H1 (cell line): ENCODE measurements around the gene GNG12. TPM values are rescaled to one million over a fixed set of nuclear protein-coding genes. Genes with fewer than 3 reads are reported as not detected.

Experiments used
- CTCF ChIA-PET: fragments of 300-600 bp; sonication (Branson Sonifier 250); formaldehyde crosslinking; loops from one replicate; lab custom pipeline; 2021; ENCODE audit not compliant: partially characterized antibody; lab: Charles Lee
- POLR2A ChIA-PET: fragments of 300-600 bp; sonication (Branson Sonifier 250); formaldehyde crosslinking; loops from one replicate; lab custom pipeline; 2021; ENCODE audit warnings: inconsistent platforms; ENCODE audit not compliant: partially characterized antibody; lab: Charles Lee
- DNase-seq, 2 experiments: peaks; one replicate each; pipeline versions ENCODE4 v3.0.0 to v3.0.0-alpha.2; 2010 to 2022; ENCODE audit warnings: low spot score in 2 of 2, low read depth in 1 of 2, mixed read lengths in 1 of 2
- FAIRE-seq: peaks from 2 replicates; lab custom pipeline; 2011; peaks lifted over from hg19 to GRCh38; lab: Jason Lieb, UNC
- H2AFZ ChIP-seq: 2 replicates; pipeline ENCODE4 v1.8.1; 2012; ENCODE audit warnings: low read length, inconsistent platforms
- H2AK5ac ChIP-seq: 2 replicates; pipeline ENCODE4 v1.6.1; 2013; ENCODE audit warnings: low read depth, low read length
- H2BK120ac ChIP-seq: replicated peaks from 2 replicates; pipeline ENCODE3; 2013; ENCODE audit warnings: low read depth, low read length, inconsistent platforms
- H2BK12ac ChIP-seq: 2 replicates; pipeline ENCODE4 v1.6.1; 2013; ENCODE audit warnings: low read depth, low read length
- H2BK15ac ChIP-seq: 2 replicates; pipeline ENCODE4 v1.6.1; 2013; ENCODE audit warnings: low read length
- H2BK20ac ChIP-seq: 2 replicates; pipeline ENCODE4 v1.6.1; 2013; ENCODE audit warnings: low read length
- H2BK5ac ChIP-seq: 2 replicates; pipeline ENCODE4 v1.6.1; 2013; ENCODE audit warnings: low read depth, low read length
- H3K14ac ChIP-seq: 2 replicates; pipeline ENCODE4 v1.6.1; 2013; ENCODE audit warnings: inconsistent platforms; ENCODE audit not compliant: insufficient read length
- H3K18ac ChIP-seq: 2 replicates; pipeline ENCODE4 v1.6.1; 2013; ENCODE audit warnings: low read length; ENCODE audit errors: extremely low read depth
- H3K23ac ChIP-seq: 2 replicates; pipeline ENCODE4 v1.6.1; 2013; ENCODE audit warnings: inconsistent platforms; ENCODE audit not compliant: insufficient read length
- H3K23me2 ChIP-seq: 2 replicates; pipeline ENCODE4 v1.6.1; 2013; ENCODE audit warnings: low read depth, low read length
- H3K27ac ChIP-seq: 2 replicates; pipeline ENCODE4 v1.6.1; 2011; ENCODE audit warnings: low read depth, low read length, inconsistent platforms
- H3K27me3 ChIP-seq, 4 experiments: replicated peaks in 1 of 4; 1 replicate in 1 of 4; 2 replicates in 3 of 4; pipeline versions ENCODE4 v1.6.1 to v1.8.1; 2011 to 2013; ENCODE audit warnings: low read length in 3 of 4, mild to moderate bottlenecking in 3 of 4, inconsistent platforms in 2 of 4, mixed read lengths in 2 of 4, moderate library complexity in 1 of 4; ENCODE audit not compliant: control insufficient read depth in 3 of 4, insufficient read depth in 3 of 4; ENCODE audit errors: extremely low read depth in 1 of 4
- H3K36me3 ChIP-seq, 4 experiments: 2 replicates each; pipeline versions ENCODE4 v1.6.1 to v1.8.1; 2011 to 2013; ENCODE audit warnings: mild to moderate bottlenecking in 4 of 4, low read length in 3 of 4, moderate library complexity in 2 of 4, control low read depth in 1 of 4, inconsistent platforms in 1 of 4; ENCODE audit not compliant: insufficient read depth in 4 of 4, control insufficient read depth in 2 of 4
- H3K4ac ChIP-seq: replicated peaks from 2 replicates; pipeline ENCODE3; 2013; ENCODE audit warnings: low read length, low read depth, mixed read lengths, inconsistent platforms; ENCODE audit not compliant: insufficient read length
- H3K4me1 ChIP-seq, 4 experiments: replicated peaks in 1 of 4; 1 replicate in 1 of 4; 2 replicates in 3 of 4; pipeline versions ENCODE4 v1.6.1 to v1.8.1; 2011 to 2013; ENCODE audit warnings: low read length in 3 of 4, inconsistent platforms in 2 of 4, mixed read lengths in 1 of 4; ENCODE audit not compliant: insufficient read depth in 4 of 4, control insufficient read depth in 3 of 4
- H3K4me2 ChIP-seq, 2 experiments: 2 replicates each; pipeline versions ENCODE4 v1.6.1 to v1.8.1; 2011 to 2013; ENCODE audit warnings: low read depth in 2 of 2, low read length in 2 of 2, control low read depth in 1 of 2, inconsistent platforms in 1 of 2, mild to moderate bottlenecking in 1 of 2; ENCODE audit not compliant: insufficient read depth in 1 of 2
- H3K4me3 ChIP-seq, 4 experiments: fragments of 200-600, 300-600 bp in 1 of 4; sonication (generic), shearing (Covaris generic), sonication (Bioruptor Twin) in 1 of 4; 2 replicates each; pipeline versions ENCODE4 v1.5.1 to v1.8.1; 2011 to 2016; ENCODE audit warnings: low read length in 4 of 4, low read depth in 3 of 4, control low read depth in 2 of 4, inconsistent platforms in 2 of 4, mild to moderate bottlenecking in 2 of 4, mixed read lengths in 1 of 4, moderate library complexity in 1 of 4; ENCODE audit not compliant: insufficient read depth in 2 of 4; ENCODE audit errors: extremely low read depth in 1 of 4
- H3K56ac ChIP-seq: replicated peaks from 2 replicates; pipeline ENCODE3; 2013; ENCODE audit warnings: low read depth, mild to moderate bottlenecking, mixed read lengths, low read length, inconsistent platforms; ENCODE audit not compliant: insufficient read length
- H3K79me1 ChIP-seq: 2 replicates; pipeline ENCODE4 v1.6.1; 2013; ENCODE audit warnings: low read depth, low read length, control low read depth
- H3K79me2 ChIP-seq, 2 experiments: 2 replicates each; pipeline versions ENCODE4 v1.6.1 to v1.8.1; 2012 to 2013; ENCODE audit warnings: low read length in 2 of 2, mild to moderate bottlenecking in 2 of 2, inconsistent platforms in 1 of 2; ENCODE audit not compliant: insufficient read depth in 2 of 2, control insufficient read depth in 1 of 2
- H3K9ac ChIP-seq, 4 experiments: replicated peaks in 1 of 4; 1 replicate in 1 of 4; 2 replicates in 3 of 4; pipeline versions ENCODE4 v1.6.1 to v1.8.1; 2011 to 2013; ENCODE audit warnings: low read depth in 3 of 4, low read length in 3 of 4, control low read depth in 2 of 4, mild to moderate bottlenecking in 2 of 4, moderate library complexity in 2 of 4, inconsistent platforms in 1 of 4; ENCODE audit errors: extremely low read depth in 1 of 4
- H3K9me3 ChIP-seq, 2 experiments: 2 replicates each; pipeline versions ENCODE4 v1.6.1 to v1.8.1; 2012 to 2013; ENCODE audit warnings: mild to moderate bottlenecking in 2 of 2, moderate library complexity in 2 of 2, control low read depth in 1 of 2, inconsistent platforms in 1 of 2, low read depth in 1 of 2, low read length in 1 of 2, mixed read lengths in 1 of 2; ENCODE audit not compliant: insufficient read depth in 2 of 2
- H4K20me1 ChIP-seq, 2 experiments: replicated peaks in 1 of 2; 2 replicates each; pipeline versions ENCODE3 to v1.8.1; 2011 to 2013; ENCODE audit warnings: inconsistent platforms in 2 of 2, low read length in 2 of 2, mild to moderate bottlenecking in 1 of 2; ENCODE audit not compliant: insufficient read depth in 2 of 2, control insufficient read depth in 1 of 2
- H4K5ac ChIP-seq: 2 replicates; pipeline ENCODE4 v1.6.1; 2013; ENCODE audit warnings: low read length, low read depth, mixed read lengths, inconsistent platforms; ENCODE audit not compliant: insufficient read length
- H4K8ac ChIP-seq: 2 replicates; pipeline ENCODE4 v1.8.0; 2013; ENCODE audit warnings: mild to moderate bottlenecking, moderate library complexity, low read length, inconsistent platforms; ENCODE audit not compliant: insufficient read depth; ENCODE audit errors: extremely low read depth
- H4K91ac ChIP-seq: replicated peaks from 2 replicates; pipeline ENCODE3; 2013; ENCODE audit warnings: low read length, mixed read lengths, inconsistent platforms; ENCODE audit not compliant: insufficient read length
- ATF2 ChIP-seq: IDR thresholded peaks from 2 replicates; pipeline ENCODE4 v1.6.1; 2012; ENCODE audit warnings: low read length, inconsistent platforms
- CTCF ChIP-seq, 3 experiments: IDR thresholded peaks; 1 replicate in 2 of 3; 2 replicates in 1 of 3; pipeline versions ENCODE4 v1.5.1 to v1.6.1; 2011; ENCODE audit warnings: low read length in 3 of 3, mild to moderate bottlenecking in 3 of 3, inconsistent platforms in 2 of 3, low read depth in 1 of 3, moderate library complexity in 1 of 3; ENCODE audit not compliant: insufficient read depth in 1 of 3; ENCODE audit errors: control extremely low read depth in 1 of 3
- EP300 ChIP-seq, 2 experiments: IDR thresholded peaks; 1 replicate in 1 of 2; 2 replicates in 1 of 2; pipeline ENCODE4 v1.6.1; 2011 to 2012; ENCODE audit warnings: low read depth in 2 of 2, low read length in 2 of 2, mild to moderate bottlenecking in 2 of 2, borderline replicate concordance in 1 of 2, inconsistent platforms in 1 of 2, moderate library complexity in 1 of 2
- EZH2 ChIP-seq: fragments of 200-600 bp; sonication (generic); IDR thresholded peaks from 2 replicates; pipeline ENCODE4 v1.7.1; 2012; ENCODE audit warnings: low read depth, mild to moderate bottlenecking, moderate library complexity, low read length, inconsistent platforms; ENCODE audit not compliant: severe bottlenecking
- GABPA ChIP-seq: IDR thresholded peaks from 2 replicates; pipeline ENCODE4 v1.6.1; 2011; ENCODE audit warnings: mild to moderate bottlenecking, low read length, moderate library complexity, borderline replicate concordance; ENCODE audit not compliant: insufficient read depth
- NANOG ChIP-seq: IDR thresholded peaks from 2 replicates; pipeline ENCODE4 v1.6.1; 2011; ENCODE audit warnings: low read length, low read depth, mild to moderate bottlenecking, inconsistent platforms; ENCODE audit not compliant: insufficient read depth, poor library complexity, severe bottlenecking
- RFX5 ChIP-seq: IDR thresholded peaks from 2 replicates; pipeline ENCODE4 v1.6.1; 2011; ENCODE audit warnings: low read depth, low read length, improper control_type of control experiment, borderline replicate concordance
- TAF7 ChIP-seq: optimal IDR thresholded peaks from 2 replicates; pipeline ENCODE3; 2011; ENCODE audit warnings: low read depth, mild to moderate bottlenecking, inconsistent platforms, low read length, moderate library complexity, borderline replicate concordance
- WGBS, 2 experiments: shearing (Covaris generic) in 1 of 2; methylation state at CpG; one replicate each; pipeline versions ENCODE4 v1.1.6 to v1.1.7; 2013 to 2015; ENCODE audit warnings: low lambda C conversion rate in 2 of 2, mixed read lengths in 2 of 2, inconsistent platforms in 1 of 2, low coverage in 1 of 2, missing lambda C conversion rate in 1 of 2; ENCODE audit not compliant: insufficient replicate concordance in 2 of 2, insufficient coverage in 1 of 2, insufficient read length in 1 of 2; ENCODE audit errors: extremely low coverage in 1 of 2, missing lambda C conversion rate in 1 of 2; 5-methylcytosine and 5-hydroxymethylcytosine counted together
- polyA plus RNA-seq, 7 experiments: library from polyadenylated mRNA; depleted of rRNA in 3 of 7; stranded (reverse) in 5 of 7; unstranded in 2 of 7; fragments of >200 nt in 5 of 7; fragments of 200-250 nt in 2 of 7; gene quantifications; 1 replicate in 5 of 7; 2 replicates in 1 of 7; 4 replicates in 1 of 7; pipeline versions ENCODE4 v1.2.1 to v1.2.3, GENCODE V29; 2011 to 2013; ENCODE audit warnings: missing spikeins in 2 of 7, mixed read lengths in 2 of 7
- total RNA-seq: library from RNA; stranded (reverse); fragmentation: NEBNext Ultra II Directional; extraction: Animal tissue kit (Norgen Biotek cat#: 25700); gene quantifications from 2 replicates; pipeline ENCODE4 v1.2.1, GENCODE V29; 2021

Gene GNG12
- total and polyA plus RNA-seq, 2 of the 8 experiments (the other 6 are each of a cell fraction or from before 2014, with no cell fraction given) = 11.4 to 35.8 TPM

GRCh38 chr1:67823615-67824014 lies 9.7 kb downstream of the GNG12 start:
- CTCF ChIA-PET = interaction anchor here (0.8 to 1.3 kb wide), 3 partner anchors 31 to 291 kb away, joined by 3 read pairs; no protein-coding TSS in a partner anchor
- Histone ChIP-seq H4K20me1 (peaks cover 0 to 1% of the 10 kb centered on the region in 2 experiments), H3K79me2 (0 out of 4 replicates have a peak, but pooled peaks cover 0 to 4% of the 10 kb centered on the region in 2 experiments)
- TF ChIP-seq EP300 (IDR thresholded peaks at IDR 0.05; ENCODE audit: borderline replicate concordance in 1 of 2, low read depth in 2 of 2, low read length in 2 of 2) = no peak
- no peak for TF ChIP-seq NANOG
- TF ChIP-seq ATF2 = no peak
- TF ChIP-seq TAF7 = no peak
- TF ChIP-seq EZH2 = no peak
- no peak for TF ChIP-seq CTCF (IDR thresholded peaks at IDR 0.05; ENCODE audit: control extremely low read depth in 1 of 3, insufficient read depth in 1 of 3, low read depth in 1 of 3, low read length in 3 of 3)
- TF ChIP-seq RFX5 = no peak
- no peak for TF ChIP-seq GABPA

More at GRCh38 chr1:67823615-67824014, 9.7 kb downstream of the GNG12 start:
- Histone ChIP-seq H3K4ac (no peak overlapping the region), H3K18ac (no peak overlapping the region), H2AFZ (no peak overlapping the region), H3K14ac (no peak overlapping the region), H2BK15ac (no peak overlapping the region), H4K91ac (no peak overlapping the region), H2BK12ac (no peak overlapping the region), H3K79me1 (no peaks in the 10 kb centered on the region; the same call in 1 of the 2 replicates), H3K56ac (no peak overlapping the region), H3K23ac (no peak overlapping the region), H4K8ac (no peak overlapping the region), H2BK120ac (no peak overlapping the region), H3K4me1 (peaks cover 0 to 6% (median 0%) of the 10 kb centered on the region in 4 experiments; a peak in 3 of 7 replicates), H3K36me3 (no peaks in the 10 kb centered on the region), H3K23me2 (no peaks in the 10 kb centered on the region), H3K9me3 (no peaks in the 10 kb centered on the region), H3K4me3 (no peak overlapping the region), H3K27me3 (no peaks in the 10 kb centered on the region), H2BK20ac (no peak overlapping the region), H4K5ac (no peak overlapping the region), H3K27ac (no peak overlapping the region), H2AK5ac (no peak overlapping the region), H2BK5ac (no peak overlapping the region), H3K4me2 (no peak overlapping the region), H3K9ac (no peak overlapping the region)
- DNase-seq (no peak), FAIRE-seq (no peak)
- POLR2A ChIA-PET = no interaction called here
- WGBS, 2 experiments = 94% methylated on average over 4 of the region's 4 CpGs; no CpG with 5 or more reads in 1 of the 2 experiments
